PC-3 (cell line): ENCODE measurements around the gene MINDY3. TPM values are rescaled to one million over a fixed set of nuclear protein-coding genes. Genes with fewer than 3 reads are reported as not detected.
A peak's percentile ranks its signal among the peaks of the same experiment; 100 is the strongest.

Experiments
- ATAC-seq: fragments of 200-7000 bp; cut with Tn5 transposase; 2 replicates; pipeline ENCODE4 v1.9.1; 2020; ENCODE audit warnings: mild to moderate bottlenecking, moderate library complexity
- BruUV-seq: library from RNA; stranded (reverse); fragments of 400-500 nt; replicated peaks from 2 replicates; lab custom pipeline; 2021; lab: Mats Ljungman, UMichigan
- CTCF ChIA-PET: fragments of 300-600 bp; sonication (Branson Sonifier 250); formaldehyde crosslinking; loops from one replicate; lab custom pipeline; 2022; ENCODE audit warnings: antibody characterized with exemption; lab: Charles Lee
- POLR2A ChIA-PET: fragments of 300-600 bp; sonication (Branson Sonifier 250); formaldehyde crosslinking; loops from one replicate; lab custom pipeline; 2022; ENCODE audit warnings: antibody characterized with exemption; ENCODE audit not compliant: unreplicated experiment; lab: Charles Lee
- DNase-seq: peaks from one replicate; pipeline ENCODE4 v3.0.0-alpha.2; 2015
- H2AFZ ChIP-seq: fragments of 300-600 bp; sonication (generic); 2 replicates; pipeline ENCODE4 v1.6.0; 2016; ENCODE audit warnings: antibody characterized with exemption, low read length
- H3F3A ChIP-seq: fragments of 300-600 bp; sonication (generic); one replicate; pipeline ENCODE4 v1.6.0; 2017; ENCODE audit warnings: antibody characterized with exemption, low read length, control low read depth, mild to moderate bottlenecking; ENCODE audit not compliant: unreplicated experiment
- H3K27ac ChIP-seq: fragments of 300-600 bp; sonication (generic); 2 replicates; pipeline ENCODE4 v1.5.1; 2016; ENCODE audit warnings: mild to moderate bottlenecking, low read length
- H3K27me3 ChIP-seq: fragments of 300-600 bp; sonication (generic); 2 replicates; pipeline ENCODE4 v1.6.1; 2016; ENCODE audit warnings: low read length, mixed read lengths
- H3K36me3 ChIP-seq: fragments of 300-600 bp; sonication (generic); 2 replicates; pipeline ENCODE4 v1.6.1; 2016; ENCODE audit warnings: low read depth, mixed run types, low read length, mixed read lengths
- H3K4me1 ChIP-seq: fragments of 300-600 bp; sonication (generic); 2 replicates; pipeline ENCODE4 v1.5.1; 2016; ENCODE audit warnings: low read length; ENCODE audit not compliant: insufficient read depth
- H3K4me2 ChIP-seq: fragments of 300-600 bp; sonication (generic); 2 replicates; pipeline ENCODE4 v1.6.0; 2016; ENCODE audit warnings: low read length
- H3K4me3 ChIP-seq: fragments of 300-600 bp; sonication (generic); 2 replicates; pipeline ENCODE4 v1.5.1; 2016; ENCODE audit warnings: mild to moderate bottlenecking, low read length, mixed read lengths
- H3K79me2 ChIP-seq: fragments of 300-600 bp; sonication (generic); 2 replicates; pipeline ENCODE4 v1.6.1; 2017; ENCODE audit warnings: low read length, mixed read lengths
- H3K9ac ChIP-seq: fragments of 300-600 bp; sonication (generic); 2 replicates; pipeline ENCODE4 v1.6.0; 2016; ENCODE audit warnings: mild to moderate bottlenecking, low read length
- H3K9me2 ChIP-seq: fragments of 300-600 bp; sonication (generic); replicated peaks from 2 replicates; pipeline ENCODE4 v1.6.1; 2016; ENCODE audit warnings: mixed run types, low read length, mixed read lengths
- H3K9me3 ChIP-seq: fragments of 300-600 bp; sonication (generic); 2 replicates; pipeline ENCODE4 v1.6.1; 2016; ENCODE audit warnings: low read length, mixed read lengths
- H4K20me1 ChIP-seq: fragments of 300-600 bp; sonication (generic); 2 replicates; pipeline ENCODE4 v1.6.1; 2016; ENCODE audit warnings: low read length, mixed read lengths
- EZH2 ChIP-seq: fragments of 300-600 bp; sonication (generic); IDR thresholded peaks from one replicate; pipeline ENCODE4 v1.6.1; 2017; ENCODE audit warnings: antibody characterized with exemption, mild to moderate bottlenecking, low read length; ENCODE audit not compliant: unreplicated experiment
- EZH2phosphoT487 ChIP-seq: fragments of 300-600 bp; sonication (generic); IDR thresholded peaks from 2 replicates; pipeline ENCODE4 v1.6.1; 2018; ENCODE audit warnings: mild to moderate bottlenecking, antibody characterized with exemption, low read length, borderline replicate concordance
- intact Hi-C: fragments of 100-400 bp; cut with micrococcal nuclease; formaldehyde crosslinking; loops from 2 replicates; pipeline ENCODE4 v1.9.0; 2023
- total RNA-seq: library from RNA; depleted of rRNA; stranded (reverse); fragments of >200 nt; gene quantifications from 2 replicates; pipeline ENCODE4 v1.2.3, GENCODE V29; 2014
- TF ChIP-seq, protein P1 (sequence below): fragments of 300-600 bp; sonication (generic); conservative IDR thresholded peaks from 2 replicates; pipeline ENCODE4 v1.5.1; 2017; ENCODE audit warnings: antibody characterized with exemption, low read depth, mild to moderate bottlenecking, low read length

Gene MINDY3
- total RNA-seq, 1 experiment from 2014 or later, result 9.5 TPM

DNA sequence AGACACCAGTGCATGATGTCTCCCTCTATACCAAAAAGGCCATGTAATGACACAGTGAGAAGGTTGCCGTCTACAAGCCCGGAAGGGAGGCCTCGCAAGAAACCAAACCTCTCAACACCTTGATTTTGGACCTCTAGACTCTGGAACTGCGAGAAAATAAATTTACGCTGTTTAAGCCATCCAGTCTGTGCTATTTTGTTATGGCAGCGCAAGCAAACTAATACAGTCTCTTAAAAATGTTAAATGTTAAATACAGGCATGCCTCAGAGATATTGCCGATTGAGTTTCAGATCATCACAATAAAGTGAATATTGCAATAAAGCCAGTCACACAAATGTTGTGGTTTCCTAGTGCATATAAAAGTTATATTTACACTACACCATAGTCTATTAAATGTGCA, 5.0 kb upstream of the MINDY3 start:
- H4K20me1 ChIP-seq, result no peaks in the 10 kb centered on the region
- H3K27me3 ChIP-seq, result no peaks in the 10 kb centered on the region
- H3K27ac ChIP-seq, result peak overlapping the region; percentile 77
- H3K9me3 ChIP-seq, result no peaks in the 10 kb centered on the region
- peak overlapping the region; percentile 29; the same call in 1 of the 2 replicates for H3K9ac ChIP-seq
- intact Hi-C loops, result no loop called here
- DNase-seq (no peak), ATAC-seq (no peak)
- no peaks in the 10 kb centered on the region for H3F3A ChIP-seq
- CTCF ChIA-PET, result no interaction called here
- BruUV-seq, result no TSS peak
- H3K4me2 ChIP-seq, result peak overlapping the region; percentile 77
- POLR2A ChIA-PET, result no interaction called here
- H3K79me2 ChIP-seq, result no peaks in the 10 kb centered on the region
- peaks cover 38% of the 10 kb centered on the region for H3K4me1 ChIP-seq
- H2AFZ ChIP-seq, result no peak overlapping the region
- no peak overlapping the region for H3K4me3 ChIP-seq
- no peaks in the 10 kb centered on the region for H3K9me2 ChIP-seq
- no peaks in the 10 kb centered on the region for H3K36me3 ChIP-seq
- TF ChIP-seq EZH2phosphoT487 (no peak), EZH2 (no peak)
- TF ChIP-seq, protein P1, sequence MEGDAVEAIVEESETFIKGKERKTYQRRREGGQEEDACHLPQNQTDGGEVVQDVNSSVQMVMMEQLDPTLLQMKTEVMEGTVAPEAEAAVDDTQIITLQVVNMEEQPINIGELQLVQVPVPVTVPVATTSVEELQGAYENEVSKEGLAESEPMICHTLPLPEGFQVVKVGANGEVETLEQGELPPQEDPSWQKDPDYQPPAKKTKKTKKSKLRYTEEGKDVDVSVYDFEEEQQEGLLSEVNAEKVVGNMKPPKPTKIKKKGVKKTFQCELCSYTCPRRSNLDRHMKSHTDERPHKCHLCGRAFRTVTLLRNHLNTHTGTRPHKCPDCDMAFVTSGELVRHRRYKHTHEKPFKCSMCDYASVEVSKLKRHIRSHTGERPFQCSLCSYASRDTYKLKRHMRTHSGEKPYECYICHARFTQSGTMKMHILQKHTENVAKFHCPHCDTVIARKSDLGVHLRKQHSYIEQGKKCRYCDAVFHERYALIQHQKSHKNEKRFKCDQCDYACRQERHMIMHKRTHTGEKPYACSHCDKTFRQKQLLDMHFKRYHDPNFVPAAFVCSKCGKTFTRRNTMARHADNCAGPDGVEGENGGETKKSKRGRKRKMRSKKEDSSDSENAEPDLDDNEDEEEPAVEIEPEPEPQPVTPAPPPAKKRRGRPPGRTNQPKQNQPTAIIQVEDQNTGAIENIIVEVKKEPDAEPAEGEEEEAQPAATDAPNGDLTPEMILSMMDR, result no peak

DNA sequence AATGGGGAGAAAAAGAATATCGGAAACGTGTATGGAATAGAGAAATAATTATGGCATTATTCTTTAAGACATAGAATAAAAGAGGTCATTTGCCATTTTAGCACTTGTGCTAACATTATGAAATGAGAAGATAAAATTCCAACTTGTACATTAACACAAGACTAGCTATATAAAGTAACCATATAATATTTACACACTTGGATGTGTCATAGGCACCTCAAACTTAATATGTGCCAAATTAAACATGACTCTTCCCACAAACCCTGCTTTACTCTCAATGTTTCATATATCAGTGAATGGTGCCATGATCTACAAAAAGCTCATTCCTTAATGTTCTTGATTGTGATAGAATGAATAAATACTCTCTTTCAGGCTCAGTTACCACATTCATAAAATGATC, 4.1 kb upstream of the MINDY3 start:
- CTCF ChIA-PET, result interaction anchor here (0.5 to 1.2 kb wide), 3 partner anchors 38 to 656 kb away, joined by 3 to 4 read pairs (median 3); no protein-coding TSS in a partner anchor
- Histone ChIP-seq H4K20me1 (no peaks in the 10 kb centered on the region; the same call in 1 of the 2 replicates), H3F3A (no peaks in the 10 kb centered on the region), H3K79me2 (peaks cover 8% of the 10 kb centered on the region), H3K4me2 (peak overlapping the region; percentile 77), H3K4me3 (no peak overlapping the region; the same call in 1 of the 2 replicates), H3K4me1 (peaks cover 38% of the 10 kb centered on the region), H3K36me3 (no peaks in the 10 kb centered on the region), H3K27me3 (no peaks in the 10 kb centered on the region), H3K9me3 (no peaks in the 10 kb centered on the region), H3K27ac (peak overlapping the region; percentile 87), H3K9ac (peak overlapping the region; percentile 50), H3K9me2 (no peaks in the 10 kb centered on the region), H2AFZ (no peak overlapping the region)
- intact Hi-C loops, result no loop called here
- ATAC-seq (peak; percentile 63), DNase-seq (peak; percentile 51)
- no TSS peak for BruUV-seq
- no peak for TF ChIP-seq EZH2phosphoT487
- POLR2A ChIA-PET, result no interaction called here

DNA sequence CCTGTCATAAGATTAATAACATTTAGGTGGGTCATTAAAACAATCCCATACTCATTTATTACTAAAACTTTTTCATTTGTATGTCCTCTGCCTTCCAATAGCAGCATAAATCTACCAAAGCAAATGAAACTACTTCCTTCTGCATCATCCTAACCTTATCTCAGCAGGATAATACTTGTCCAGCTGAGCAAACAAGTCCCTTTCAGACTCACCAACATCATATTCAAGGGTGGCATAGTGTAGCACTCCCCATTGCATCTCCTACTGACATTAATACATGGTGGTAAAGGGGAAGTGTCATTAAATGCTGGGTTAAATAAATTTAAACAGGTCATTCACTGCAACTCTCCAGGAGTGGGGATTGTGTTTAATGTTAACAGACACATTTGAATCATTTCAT, 3.4 kb upstream of the MINDY3 start:
- TF ChIP-seq EZH2phosphoT487, result no peak
- TF ChIP-seq, protein P1, result no peak
- TF ChIP-seq EZH2, result no peak
- peaks cover 15% of the 10 kb centered on the region for H3K79me2 ChIP-seq
- no peak overlapping the region; the same call in 1 of the 2 replicates for H3K4me3 ChIP-seq
- ChIA-PET POLR2A (no interaction called here), CTCF (interaction anchor here (1.2 kb wide), 1 partner anchor 39 kb away, joined by 3 read pairs; no protein-coding TSS in a partner anchor)
- ATAC-seq (peak; percentile 55), DNase-seq (peak; percentile 27)
- no peaks in the 10 kb centered on the region for H3K9me2 ChIP-seq
- H3K4me1 ChIP-seq, result peaks cover 38% of the 10 kb centered on the region
- H3F3A ChIP-seq, result no peaks in the 10 kb centered on the region
- no peaks in the 10 kb centered on the region; the same call in 1 of the 2 replicates for H4K20me1 ChIP-seq
- intact Hi-C loops, result no loop called here
- H3K36me3 ChIP-seq, result no peaks in the 10 kb centered on the region
- H3K9me3 ChIP-seq, result no peaks in the 10 kb centered on the region
- no peak overlapping the region for H2AFZ ChIP-seq
- no peaks in the 10 kb centered on the region for H3K27me3 ChIP-seq
- peak overlapping the region; percentile 50 for H3K9ac ChIP-seq
- BruUV-seq, result no TSS peak
- peak overlapping the region; percentile 87 for H3K27ac ChIP-seq
- H3K4me2 ChIP-seq, result peak overlapping the region; percentile 77
